ENCODE results near the gene NOPCHAP1.
A peak's percentile ranks its signal among the peaks of the same experiment; 100 is the strongest.

NOPCHAP1 gene

GRCh38 chr12:105025890-105026289 lies 39.8 kb downstream of the NOPCHAP1 start:
- DNase-seq: peak; percentile 33

- no peak for DNase-seq
These were observed 40.3 kb downstream of the NOPCHAP1 start for GRCh38 chr12:105026411-105026810.

GRCh38 chr12:105030820-105031807 lies 45.0 kb downstream of the NOPCHAP1 start:
- DNase-seq: peak; percentile 50

GRCh38 chr12:105032703-105033357 lies 46.7 kb downstream of the NOPCHAP1 start:
- no peak for DNase-seq

- DNase-seq: no peak
These were observed 47.7 kb downstream of the NOPCHAP1 start for GRCh38 chr12:105033851-105034250.

Measured in NCI-H1105 (cell line).